Calu3 (cell line): ENCODE results near the gene PICALM. TPM values are rescaled to one million over a fixed set of nuclear protein-coding genes. Genes with fewer than 3 reads are reported as not detected.
A peak's percentile ranks its signal among the peaks of the same experiment; 100 is the strongest.

Experiments
- BruUV-seq: library from RNA; stranded (reverse); fragments of 400-500 nt; replicated peaks from 2 replicates; lab custom pipeline; 2021; lab: Mats Ljungman, UMichigan
- CTCF ChIA-PET: fragments of 300-600 bp; sonication (Branson Sonifier 250); formaldehyde crosslinking; loops from one replicate; lab custom pipeline; 2022; ENCODE audit warnings: antibody characterized with exemption; lab: Charles Lee
- DNase-seq: peaks from one replicate; pipeline ENCODE4 v3.0.0; 2022
- H3K27ac Mint-ChIP-seq: one replicate; pipeline ENCODE4 v1.8.0; 2022; ENCODE audit warnings: mixed read lengths; ENCODE audit not compliant: unreplicated experiment
- H3K27me3 Mint-ChIP-seq: one replicate; pipeline ENCODE4 v1.8.0; 2022; ENCODE audit warnings: mixed read lengths; ENCODE audit not compliant: unreplicated experiment
- H3K36me3 Mint-ChIP-seq: one replicate; pipeline ENCODE4 v1.8.0; 2022; ENCODE audit warnings: mild to moderate bottlenecking, moderate library complexity, mixed read lengths; ENCODE audit not compliant: insufficient read depth, unreplicated experiment
- H3K4me1 Mint-ChIP-seq: one replicate; pipeline ENCODE4 v1.8.0; 2022; ENCODE audit warnings: mild to moderate bottlenecking, low read depth, mixed read lengths; ENCODE audit not compliant: unreplicated experiment
- H3K4me3 Mint-ChIP-seq: one replicate; pipeline ENCODE4 v1.8.0; 2022; ENCODE audit warnings: mild to moderate bottlenecking, low read depth, moderate library complexity, mixed read lengths; ENCODE audit not compliant: unreplicated experiment
- H3K9me3 Mint-ChIP-seq: one replicate; pipeline ENCODE4 v1.8.0; 2022; ENCODE audit warnings: low read depth, mixed read lengths; ENCODE audit not compliant: unreplicated experiment
- CTCF ChIP-seq: fragments of 200-600 bp; IDR thresholded peaks from one replicate; pipeline ENCODE4 v1.8.0; 2022; ENCODE audit warnings: antibody characterized with exemption; ENCODE audit not compliant: unreplicated experiment
- intact Hi-C: fragments of 100-400 bp; cut with micrococcal nuclease; formaldehyde crosslinking; loops from one replicate; pipeline ENCODE4 v1.10.0; 2022; ENCODE audit not compliant: unreplicated experiment
- total RNA-seq: library from RNA; stranded (reverse); gene quantifications from 2 replicates; pipeline ENCODE4 v1.2.3, GENCODE V29; 2022

Gene PICALM
- total RNA-seq, 1 experiment from 2014 or later = 124 TPM

GRCh38 chr11:86034710-86035109 lies 34.2 kb downstream of the PICALM start:
- CTCF ChIA-PET = no interaction called here
- no TSS peak for BruUV-seq
- Mint-ChIP-seq H3K9me3 (no peaks in the 10 kb centered on the region), H3K27me3 (no peaks in the 10 kb centered on the region), H3K36me3 (peaks cover 7% of the 10 kb centered on the region), H3K27ac (no peak overlapping the region), H3K4me3 (no peak overlapping the region), H3K4me1 (peaks cover 24% of the 10 kb centered on the region)
- no peak for TF ChIP-seq CTCF
- no peak for DNase-seq
- intact Hi-C loops = no loop called here

- TF ChIP-seq CTCF = no peak
- CTCF ChIA-PET = no interaction called here
- Mint-ChIP-seq H3K4me3 (no peak overlapping the region), H3K4me1 (peaks cover 5% of the 10 kb centered on the region), H3K36me3 (peaks cover 38% of the 10 kb centered on the region), H3K9me3 (no peaks in the 10 kb centered on the region), H3K27ac (no peak overlapping the region), H3K27me3 (no peaks in the 10 kb centered on the region)
- no TSS peak for BruUV-seq
- intact Hi-C loops = no loop called here
- no peak for DNase-seq
Measured at GRCh38 chr11:86021377-86021776, 47.5 kb downstream of the PICALM start.

- Mint-ChIP-seq H3K36me3 (peaks cover 30% of the 10 kb centered on the region), H3K27ac (no peak overlapping the region), H3K4me1 (peaks cover 10% of the 10 kb centered on the region), H3K9me3 (no peaks in the 10 kb centered on the region), H3K27me3 (no peaks in the 10 kb centered on the region), H3K4me3 (no peak overlapping the region)
- intact Hi-C loops = no loop called here
- TF ChIP-seq CTCF = no peak
- no TSS peak for BruUV-seq
- DNase-seq = no peak
- CTCF ChIA-PET = interaction anchor here (1.1 kb wide), 1 partner anchor 266 kb away, joined by 4 read pairs; no protein-coding TSS in a partner anchor
Measured at GRCh38 chr11:86018249-86018648, 50.6 kb downstream of the PICALM start.

GRCh38 chr11:86016451-86016850 lies 52.4 kb downstream of the PICALM start:
- intact Hi-C loops = no loop called here
- peaks cover 10% of the 10 kb centered on the region for H3K4me1 Mint-ChIP-seq
- BruUV-seq = no TSS peak
- no peak for DNase-seq
- H3K9me3 Mint-ChIP-seq = no peaks in the 10 kb centered on the region
- H3K4me3 Mint-ChIP-seq = no peak overlapping the region
- no peak for TF ChIP-seq CTCF
- H3K36me3 Mint-ChIP-seq = peaks cover 27% of the 10 kb centered on the region
- peak overlapping the region; percentile 46 for H3K27ac Mint-ChIP-seq
- no peaks in the 10 kb centered on the region for H3K27me3 Mint-ChIP-seq
- CTCF ChIA-PET = no interaction called here
